ENCODE results near the gene TSPAN14.

TSPAN14 gene

GRCh38 chr10:80554050-80554449 is 99.9 kb downstream of the TSPAN14 start:
- no peak for DNase-seq

DNA sequence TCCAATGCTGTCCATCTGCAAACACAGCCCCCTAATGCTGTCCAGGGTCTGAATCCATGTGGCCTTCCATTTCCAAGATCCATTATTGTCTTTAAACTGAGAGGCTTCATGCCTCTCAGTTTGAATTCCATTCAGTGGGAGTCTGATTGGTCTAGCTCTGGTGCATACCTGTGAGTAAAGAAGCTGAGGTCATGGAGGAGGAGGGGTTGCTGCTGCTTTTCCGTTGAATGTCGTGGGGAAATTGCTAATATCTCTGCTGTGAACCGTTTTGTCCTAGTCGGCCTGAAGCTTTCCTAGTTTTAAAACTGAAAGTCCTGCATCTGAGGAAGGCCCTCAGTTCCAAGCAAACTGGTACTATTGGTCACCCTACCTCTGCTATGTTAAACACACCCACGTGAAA is 101.3 kb downstream of the TSPAN14 start:
- DNase-seq: no peak

DNA sequence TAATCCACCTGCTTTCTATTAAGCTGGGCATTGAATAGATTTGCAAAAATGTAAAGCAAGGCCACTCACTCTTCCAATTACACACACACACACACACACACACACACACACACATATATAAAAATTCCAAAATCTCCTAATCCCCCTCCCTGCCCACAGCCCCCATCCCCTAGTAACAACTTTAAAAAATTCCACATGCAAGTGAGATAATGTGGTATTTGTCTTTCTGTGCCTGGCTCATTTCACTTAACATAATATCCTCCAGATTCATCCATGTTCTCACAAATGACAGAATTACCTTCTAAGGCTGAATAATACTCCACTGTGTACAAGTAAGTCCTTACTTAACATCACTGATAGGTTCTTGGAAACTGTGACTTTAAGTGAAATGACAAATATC is 107.8 kb downstream of the TSPAN14 start:
- DNase-seq: no peak

DNA sequence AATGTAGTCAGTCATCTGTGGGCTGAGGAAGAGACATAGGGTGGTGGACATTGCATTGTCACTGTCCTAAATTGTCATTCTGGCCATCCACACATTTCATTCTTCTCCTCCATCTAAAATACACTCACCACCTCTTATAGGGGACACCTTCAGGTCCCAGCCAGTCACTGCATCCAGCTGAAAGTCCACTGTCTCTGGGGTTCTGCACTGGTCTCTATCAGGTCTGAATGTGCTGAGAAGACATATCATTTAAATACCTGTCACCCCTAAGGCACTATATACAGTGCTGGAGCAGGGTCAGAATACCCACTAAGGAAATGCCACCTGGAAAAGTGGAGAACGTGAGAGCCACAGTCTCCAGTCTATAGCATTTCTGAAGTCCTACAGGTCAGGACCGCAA is 113.2 kb downstream of the TSPAN14 start:
- no peak for DNase-seq

DNA sequence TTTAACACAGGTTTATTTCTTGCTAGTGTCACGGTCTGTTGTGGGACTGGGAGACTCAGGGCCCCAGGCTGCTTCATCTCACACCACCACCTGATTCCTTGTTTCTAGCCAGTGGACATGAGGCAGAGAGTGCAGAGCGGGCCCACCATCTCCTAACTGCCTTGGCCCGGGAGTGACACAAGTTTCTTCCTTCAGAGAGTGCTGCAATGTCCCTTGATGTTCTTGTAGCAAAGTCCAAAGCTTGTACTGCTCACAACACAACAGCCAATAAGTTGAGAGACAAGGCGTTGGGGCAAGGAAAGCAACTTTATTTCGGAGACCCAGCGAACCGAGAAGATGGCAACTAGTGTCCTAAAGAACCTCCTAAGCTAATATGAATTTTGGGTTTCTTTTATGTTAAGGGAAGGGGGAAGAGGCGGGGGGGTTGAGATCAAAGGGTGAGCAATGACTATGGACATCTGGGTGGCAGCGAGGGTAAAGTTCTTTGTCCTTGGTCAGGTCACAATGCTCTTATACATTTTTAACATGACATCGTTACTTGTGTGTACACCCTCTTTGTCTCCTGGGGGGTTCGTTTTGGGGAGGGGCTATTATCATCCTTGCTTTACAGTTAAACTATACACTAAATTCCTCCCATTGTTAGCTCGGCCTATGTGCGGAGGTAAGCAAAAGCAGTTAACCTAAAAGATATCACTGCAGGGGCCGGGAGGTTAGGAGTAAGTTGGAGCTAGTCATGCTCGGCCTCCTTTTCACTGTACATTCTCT is 115.2 kb downstream of the TSPAN14 start:
- DNase-seq: no peak

DNA sequence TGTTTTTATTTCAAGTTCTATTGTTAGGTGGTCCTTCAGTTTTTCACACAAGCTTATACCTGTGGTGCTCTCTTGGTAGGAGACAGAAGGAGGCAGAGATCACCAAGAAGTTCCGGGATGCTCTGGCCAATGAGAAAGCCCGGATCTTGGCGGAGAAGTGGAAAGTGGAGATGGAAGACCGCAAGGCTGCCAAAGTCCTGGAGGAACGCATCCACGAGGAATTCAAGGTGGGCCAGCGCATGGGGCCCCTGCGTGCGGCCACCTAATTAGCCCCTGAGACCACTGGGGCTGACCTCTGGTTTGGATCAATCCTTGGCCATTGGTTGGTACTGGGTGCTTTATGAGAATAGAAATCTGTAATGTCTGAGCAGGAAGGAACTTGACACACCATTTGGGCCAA is 117.2 kb downstream of the TSPAN14 start:
- DNase-seq: no peak

DNA sequence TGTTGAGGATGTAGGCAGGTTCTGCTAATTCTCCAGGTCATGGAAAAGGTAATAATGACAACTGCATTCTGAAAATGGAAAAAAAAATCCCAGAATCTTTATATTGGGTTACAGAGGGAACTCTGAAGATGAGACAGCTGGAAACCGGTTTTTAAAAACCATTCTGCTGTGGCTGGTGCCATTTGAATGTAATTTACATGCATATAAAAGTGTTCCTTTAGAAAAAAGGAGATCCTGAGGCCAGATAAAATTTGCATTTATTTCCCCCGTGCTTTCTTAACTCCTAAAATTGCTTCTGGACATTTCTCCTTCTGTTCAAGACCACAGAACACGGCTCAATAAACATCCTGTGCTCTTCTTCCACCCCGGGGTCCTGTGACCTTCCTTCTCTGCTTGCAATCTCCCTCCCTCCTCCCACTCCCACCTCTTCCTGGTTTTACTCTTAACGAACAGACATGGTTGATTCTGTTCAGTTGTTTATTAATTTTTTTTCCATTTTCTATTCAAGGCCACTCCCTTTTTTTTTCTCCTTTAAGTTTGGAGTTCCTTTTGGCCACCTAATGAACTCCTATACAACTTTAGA is 125.2 kb downstream of the TSPAN14 start:
- no peak for DNase-seq

- no peak for DNase-seq
These were observed 125.9 kb downstream of the TSPAN14 start for GRCh38 chr10:80579849-80580637.

DNA sequence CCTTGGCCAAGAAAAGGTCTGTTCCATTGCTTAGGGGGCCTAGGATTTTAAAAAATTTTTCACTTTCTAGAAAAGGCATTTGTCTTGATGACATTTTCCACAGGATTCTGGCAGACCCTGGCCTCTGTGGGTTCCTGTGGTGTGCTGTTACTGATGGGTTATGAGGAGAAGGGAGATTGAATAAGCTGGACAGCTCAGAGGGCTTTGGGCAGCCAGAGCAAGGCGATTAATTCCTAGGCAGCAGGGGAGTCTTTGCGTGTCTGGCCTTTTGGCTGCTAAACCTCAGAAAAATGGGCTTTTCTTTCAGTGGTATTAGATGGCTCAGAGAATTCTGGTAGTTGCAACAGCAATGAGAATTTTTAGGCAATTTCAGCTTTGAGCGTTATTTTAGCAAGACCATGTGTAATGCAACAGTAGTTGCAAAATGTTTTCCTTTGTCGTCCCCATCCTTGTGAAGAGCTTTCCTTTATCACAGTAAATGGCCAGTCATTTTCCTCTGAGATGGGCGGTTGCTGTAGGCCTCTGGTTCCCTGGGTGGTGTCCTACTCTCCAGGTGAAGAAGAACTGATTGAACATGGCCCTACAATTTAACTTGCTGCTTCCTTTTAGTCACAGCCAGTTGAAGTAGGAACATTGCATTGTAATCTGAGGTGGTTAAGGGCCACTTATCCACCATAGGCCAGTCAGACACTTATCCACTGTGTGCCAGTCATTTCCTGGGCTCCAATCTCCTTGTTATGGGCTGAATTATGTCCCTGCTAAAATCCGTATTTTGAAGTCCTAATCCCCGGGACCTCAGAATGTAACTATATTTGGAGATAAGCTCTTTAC is 126.7 kb downstream of the TSPAN14 start:
- DNase-seq: no peak

GRCh38 chr10:80581469-80581835 is 127.3 kb downstream of the TSPAN14 start:
- no peak for DNase-seq

GRCh38 chr10:80582286-80582960 is 128.3 kb downstream of the TSPAN14 start:
- DNase-seq: no peak
